DOHH2 (cell line): ENCODE measurements around the gene RCOR1.

Experiments used
- EZH2phosphoT487 ChIP-seq: fragments of 200-600 bp; sonication (generic); IDR thresholded peaks from 2 replicates; pipeline ENCODE4 v1.6.1; 2017; ENCODE audit warnings: borderline replicate concordance, mild to moderate bottlenecking, antibody characterized with exemption, low read length, moderate library complexity, mixed read lengths
- TF ChIP-seq, protein P1 (sequence below): fragments of 200-600 bp; sonication (generic); IDR thresholded peaks from one replicate; pipeline ENCODE4 v1.5.1; 2014; ENCODE audit warnings: antibody characterized with exemption, mild to moderate bottlenecking, low read depth, low read length; ENCODE audit not compliant: poor library complexity, severe bottlenecking

DNA sequence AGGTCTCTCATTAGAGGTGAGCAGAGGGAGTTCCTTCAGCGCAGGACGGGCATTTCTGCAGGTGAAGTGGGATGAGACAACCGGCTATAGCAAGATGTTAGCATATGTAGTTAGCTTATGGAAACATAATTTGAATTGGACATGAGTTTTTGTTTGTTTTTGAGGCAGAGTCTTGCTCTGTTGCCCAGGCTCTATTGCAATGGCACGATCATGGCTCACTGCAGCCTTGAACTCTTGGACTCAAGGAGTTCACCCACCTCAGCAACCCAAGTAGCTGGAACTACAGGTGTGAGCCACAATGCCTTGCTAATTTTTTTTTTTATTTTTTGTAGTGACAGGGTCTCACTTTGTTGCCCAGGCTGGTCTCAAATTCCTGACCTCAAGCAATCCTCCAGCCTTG lies 69.2 kb downstream of the RCOR1 start:
- TF ChIP-seq, protein P1, sequence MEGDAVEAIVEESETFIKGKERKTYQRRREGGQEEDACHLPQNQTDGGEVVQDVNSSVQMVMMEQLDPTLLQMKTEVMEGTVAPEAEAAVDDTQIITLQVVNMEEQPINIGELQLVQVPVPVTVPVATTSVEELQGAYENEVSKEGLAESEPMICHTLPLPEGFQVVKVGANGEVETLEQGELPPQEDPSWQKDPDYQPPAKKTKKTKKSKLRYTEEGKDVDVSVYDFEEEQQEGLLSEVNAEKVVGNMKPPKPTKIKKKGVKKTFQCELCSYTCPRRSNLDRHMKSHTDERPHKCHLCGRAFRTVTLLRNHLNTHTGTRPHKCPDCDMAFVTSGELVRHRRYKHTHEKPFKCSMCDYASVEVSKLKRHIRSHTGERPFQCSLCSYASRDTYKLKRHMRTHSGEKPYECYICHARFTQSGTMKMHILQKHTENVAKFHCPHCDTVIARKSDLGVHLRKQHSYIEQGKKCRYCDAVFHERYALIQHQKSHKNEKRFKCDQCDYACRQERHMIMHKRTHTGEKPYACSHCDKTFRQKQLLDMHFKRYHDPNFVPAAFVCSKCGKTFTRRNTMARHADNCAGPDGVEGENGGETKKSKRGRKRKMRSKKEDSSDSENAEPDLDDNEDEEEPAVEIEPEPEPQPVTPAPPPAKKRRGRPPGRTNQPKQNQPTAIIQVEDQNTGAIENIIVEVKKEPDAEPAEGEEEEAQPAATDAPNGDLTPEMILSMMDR = no peak
- no peak for TF ChIP-seq EZH2phosphoT487
